Suprapubic skin (tissue), 4 donors: ENCODE measurements around the gene PFN3. TPM values are rescaled to one million over a fixed set of nuclear protein-coding genes. Genes with fewer than 3 reads are reported as not detected.

Experiments
- DNase-seq, 2 donors: peaks; one replicate each; pipeline ENCODE4 v3.0.0-alpha.2; 2019; ENCODE audit warnings: low spot score in 2 of 2
- H3K27ac ChIP-seq: fragments of 200-600 bp; sonication (generic); one replicate; pipeline ENCODE4 v1.5.1; 2019
- H3K27me3 ChIP-seq: fragments of 200-600 bp; sonication (generic); one replicate; pipeline ENCODE4 v1.5.1; 2019
- H3K36me3 ChIP-seq: fragments of 200-600 bp; sonication (generic); one replicate; pipeline ENCODE4 v1.5.1; 2019
- H3K4me1 ChIP-seq: fragments of 200-600 bp; sonication (generic); one replicate; pipeline ENCODE4 v1.5.1; 2019
- H3K4me3 ChIP-seq: fragments of 200-600 bp; sonication (generic); one replicate; pipeline ENCODE4 v1.5.1; 2019; ENCODE audit warnings: mild to moderate bottlenecking
- H3K9me3 ChIP-seq: fragments of 200-600 bp; sonication (generic); one replicate; pipeline ENCODE4 v1.5.1; 2019
- EP300 ChIP-seq: sonication (generic); formaldehyde crosslinking; IDR thresholded peaks from one replicate; pipeline ENCODE4 v1.6.1; 2017; ENCODE audit warnings: antibody characterized with exemption
- POLR2A ChIP-seq, 2 donors: fragments of 450-650 bp; IDR thresholded peaks; one replicate each; pipeline ENCODE4 v1.6.1; 2017; ENCODE audit warnings: antibody characterized with exemption in 2 of 2, mild to moderate bottlenecking in 2 of 2, moderate library complexity in 2 of 2
- POLR2AphosphoS5 ChIP-seq, 3 donors: sonication (generic); formaldehyde crosslinking; IDR thresholded peaks; one replicate each; pipeline ENCODE4 v1.6.1; 2017; ENCODE audit warnings: antibody characterized with exemption in 3 of 3
- WGBS: methylation state at CpG from one replicate; pipeline ENCODE4 v1.1.5; 2018; 5-methylcytosine and 5-hydroxymethylcytosine counted together
- total RNA-seq, 4 donors: library from RNA; depleted of rRNA; stranded (reverse); fragments of >200 nt; gene quantifications; one replicate each; pipeline ENCODE4 v1.1.0, GENCODE V29; 2016
- TF ChIP-seq, protein P1 (sequence below), 2 donors: fragments of 200-600 bp in 1 of 2; fragments of 450-650 bp in 1 of 2; sonication (generic) in 1 of 2; IDR thresholded peaks; one replicate each; pipeline ENCODE4 v1.5.1; 2016 to 2019; ENCODE audit warnings: antibody characterized with exemption in 2 of 2, mild to moderate bottlenecking in 1 of 2, moderate library complexity in 1 of 2

The PFN3 gene
- total RNA-seq, 4 donors from 2014 or later, result not detected

- peaks cover 8% of the 10 kb centered on the region for H3K36me3 ChIP-seq
- no peaks in the 10 kb centered on the region for H3K27me3 ChIP-seq
- H3K27ac ChIP-seq, result peak within 1 kb of the TSS; percentile 53
- peak within 1 kb of the TSS; percentile 74 for H3K4me3 ChIP-seq
- H3K9me3 ChIP-seq, result no peaks in the 10 kb centered on the region
- peaks cover 68% of the 10 kb centered on the region for H3K4me1 ChIP-seq
- WGBS, result 0% methylated on average over 9 of the region's 89 CpGs
- DNase-seq, result peak in 1 of 2 donors; percentile 76
- TF ChIP-seq, protein P1, sequence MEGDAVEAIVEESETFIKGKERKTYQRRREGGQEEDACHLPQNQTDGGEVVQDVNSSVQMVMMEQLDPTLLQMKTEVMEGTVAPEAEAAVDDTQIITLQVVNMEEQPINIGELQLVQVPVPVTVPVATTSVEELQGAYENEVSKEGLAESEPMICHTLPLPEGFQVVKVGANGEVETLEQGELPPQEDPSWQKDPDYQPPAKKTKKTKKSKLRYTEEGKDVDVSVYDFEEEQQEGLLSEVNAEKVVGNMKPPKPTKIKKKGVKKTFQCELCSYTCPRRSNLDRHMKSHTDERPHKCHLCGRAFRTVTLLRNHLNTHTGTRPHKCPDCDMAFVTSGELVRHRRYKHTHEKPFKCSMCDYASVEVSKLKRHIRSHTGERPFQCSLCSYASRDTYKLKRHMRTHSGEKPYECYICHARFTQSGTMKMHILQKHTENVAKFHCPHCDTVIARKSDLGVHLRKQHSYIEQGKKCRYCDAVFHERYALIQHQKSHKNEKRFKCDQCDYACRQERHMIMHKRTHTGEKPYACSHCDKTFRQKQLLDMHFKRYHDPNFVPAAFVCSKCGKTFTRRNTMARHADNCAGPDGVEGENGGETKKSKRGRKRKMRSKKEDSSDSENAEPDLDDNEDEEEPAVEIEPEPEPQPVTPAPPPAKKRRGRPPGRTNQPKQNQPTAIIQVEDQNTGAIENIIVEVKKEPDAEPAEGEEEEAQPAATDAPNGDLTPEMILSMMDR (IDR thresholded peaks at IDR 0.05), result no peak
- TF ChIP-seq POLR2A (IDR thresholded peaks at IDR 0.05) (no peak), POLR2AphosphoS5 (IDR thresholded peaks at IDR 0.05) (no peak), EP300 (no peak)
Observed at GRCh38 chr5:177446200-177447065, 46.0 kb upstream of the PFN3 start, which contains the start of gene PRR7. Gene PRR7 (plus strand): TSS chr5:177446814. CDS start chr5:177455068, 8,254 bp downstream.

- Histone ChIP-seq H3K9me3 (no peaks in the 10 kb centered on the region), H3K4me1 (peaks cover 68% of the 10 kb centered on the region), H3K4me3 (peak overlapping the region; percentile 74), H3K27me3 (no peaks in the 10 kb centered on the region), H3K36me3 (peaks cover 14% of the 10 kb centered on the region), H3K27ac (peak overlapping the region; percentile 53)
- 3% methylated on average over 8 of the region's 8 CpGs for WGBS
- DNase-seq, result no peak
- TF ChIP-seq EP300, result no peak
- no peak for TF ChIP-seq POLR2AphosphoS5 (IDR thresholded peaks at IDR 0.05)
- TF ChIP-seq POLR2A (IDR thresholded peaks at IDR 0.05), result no peak
- TF ChIP-seq, protein P1 (IDR thresholded peaks at IDR 0.05), result no peak
Observed at GRCh38 chr5:177445917-177446199, 45.4 kb upstream of the PFN3 start.

DNA sequence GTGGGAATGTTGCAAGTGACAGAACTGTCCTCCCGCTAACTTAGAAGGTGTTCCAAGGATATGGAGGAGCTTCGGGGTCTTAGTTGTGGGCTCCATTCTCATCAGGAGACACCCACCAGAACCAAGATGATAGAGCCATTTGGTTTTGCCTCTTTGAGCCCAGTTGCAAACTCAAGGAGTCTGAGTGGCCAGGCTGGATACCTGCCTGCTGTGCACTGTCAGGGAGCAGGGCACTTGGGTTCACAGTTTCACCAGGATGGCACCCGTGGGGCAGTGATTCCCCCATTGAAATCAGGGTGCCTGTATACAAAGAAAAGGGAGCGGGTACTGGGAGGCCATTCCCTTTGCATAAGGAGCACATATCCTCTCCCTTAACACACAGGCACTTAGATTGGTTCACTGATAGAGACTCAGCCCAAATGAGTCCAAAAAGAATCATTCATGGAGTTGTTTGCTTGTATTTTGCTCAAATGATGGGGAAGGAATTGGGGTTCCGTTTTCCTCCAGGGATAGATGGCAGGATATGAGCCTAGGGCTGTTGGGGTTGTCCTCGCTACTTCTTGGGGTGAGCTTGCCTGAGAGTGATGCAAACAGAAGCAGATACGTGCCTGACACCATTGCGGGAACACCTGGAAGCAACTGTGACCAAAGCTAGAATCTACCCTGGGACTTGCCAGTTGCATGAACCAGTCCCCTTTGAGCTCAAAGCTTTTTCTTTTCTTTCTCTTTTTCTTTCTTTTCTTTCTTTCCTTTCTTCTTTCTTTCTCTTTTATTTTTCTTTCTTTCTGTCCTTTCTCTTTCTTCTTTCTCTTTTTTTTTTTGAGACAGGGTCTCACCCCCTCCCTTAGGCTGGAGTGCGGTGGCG lies 44.8 kb upstream of the PFN3 start:
- Histone ChIP-seq H3K27ac (no peak overlapping the region), H3K4me1 (peaks cover 63% of the 10 kb centered on the region)

DNA sequence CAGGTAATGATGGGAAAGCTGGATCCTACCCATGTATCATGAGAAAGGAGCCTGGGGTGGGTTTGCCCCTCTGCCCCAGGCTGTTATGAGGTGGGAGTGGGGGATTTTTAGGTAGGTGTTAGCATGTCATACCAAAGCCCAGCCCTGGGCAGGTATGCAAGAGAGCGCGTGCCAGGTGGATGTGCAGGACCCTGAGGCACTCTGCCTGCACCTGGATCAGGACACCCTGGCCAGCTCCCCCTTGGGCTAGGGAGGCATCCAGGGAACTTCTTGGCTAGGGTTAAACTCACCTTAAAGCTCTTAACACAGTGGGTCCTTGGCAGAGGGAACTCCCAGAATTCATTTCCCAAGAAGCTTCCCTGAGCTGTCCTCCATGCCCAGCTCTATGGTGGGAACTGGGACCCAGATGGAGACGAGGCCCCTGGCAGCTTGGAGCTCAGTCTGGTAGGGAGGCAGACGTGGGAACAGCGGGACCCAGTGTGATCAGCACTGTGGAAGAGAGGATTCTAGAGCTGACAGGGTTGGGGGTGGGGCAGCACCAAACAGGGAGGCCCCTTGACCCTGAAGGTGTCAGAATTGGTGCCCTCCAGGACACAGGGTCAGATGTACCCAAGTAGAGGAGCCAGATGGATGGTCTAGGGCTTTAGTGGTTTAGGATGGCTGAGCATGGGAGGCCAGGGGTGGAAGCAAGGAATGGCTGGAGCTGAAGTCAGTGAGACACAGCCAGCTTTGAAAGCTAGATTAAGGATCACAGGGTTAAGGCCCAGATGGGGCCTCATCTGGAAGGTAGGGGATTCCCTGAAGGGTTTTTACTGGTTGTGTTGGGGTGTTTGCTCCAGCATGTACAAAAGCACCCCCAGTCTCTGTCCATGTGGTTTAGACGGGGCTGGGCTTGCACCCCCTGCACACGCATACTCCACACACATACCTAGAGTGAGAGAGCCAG lies 43.9 kb upstream of the PFN3 start:
- no peaks in the 10 kb centered on the region for H3K9me3 ChIP-seq
- no peak overlapping the region for H3K27ac ChIP-seq
- peak in 1 of 2 donors; percentile 65 for DNase-seq
- WGBS, result 34% methylated on average over 7 of the region's 7 CpGs
- no peaks in the 10 kb centered on the region for H3K27me3 ChIP-seq
- TF ChIP-seq, protein P1 (IDR thresholded peaks at IDR 0.05), result no peak
- TF ChIP-seq EP300, result no peak
- no peak for TF ChIP-seq POLR2AphosphoS5 (IDR thresholded peaks at IDR 0.05)
- TF ChIP-seq POLR2A (IDR thresholded peaks at IDR 0.05), result no peak
- H3K4me1 ChIP-seq, result peaks cover 54% of the 10 kb centered on the region
- no peak overlapping the region for H3K4me3 ChIP-seq
- peaks cover 21% of the 10 kb centered on the region for H3K36me3 ChIP-seq

More for the DNA sequence above, 44.8 kb upstream of the PFN3 start:
- no peak for DNase-seq
- Histone ChIP-seq H3K27me3 (no peaks in the 10 kb centered on the region), H3K9me3 (no peaks in the 10 kb centered on the region), H3K4me3 (no peak overlapping the region), H3K36me3 (peaks cover 20% of the 10 kb centered on the region)
- WGBS, result 46% methylated on average over 10 of the region's 10 CpGs
- TF ChIP-seq EP300 (no peak), POLR2AphosphoS5 (IDR thresholded peaks at IDR 0.05) (no peak), POLR2A (IDR thresholded peaks at IDR 0.05) (no peak)
- TF ChIP-seq, protein P1 (IDR thresholded peaks at IDR 0.05), result no peak
